Activated B cell treated with CpG ODN at 0.5 μM for 24 hours (primary cell): Measurements from ENCODE around the gene CDK14. TPM values are rescaled to one million over a fixed set of nuclear protein-coding genes. Genes with fewer than 3 reads are reported as not detected.

Source experiments
- ATAC-seq: fragments of 200-7000 bp; cut with Tn5 transposase; one replicate; pipeline ENCODE4 v1.10.0; 2021; ENCODE audit warnings: low read depth, mild to moderate bottlenecking, moderate library complexity
- CTCF ChIA-PET: fragments of 350-600 bp; sonication (Branson Sonifier 250); formaldehyde crosslinking; loops from one replicate; lab custom pipeline; 2021; ENCODE audit warnings: antibody characterized with exemption; lab: Charles Lee
- POLR2A ChIA-PET: fragments of 350-600 bp; sonication (Branson Sonifier 250); formaldehyde crosslinking; loops from one replicate; lab custom pipeline; 2021; ENCODE audit warnings: antibody characterized with exemption; lab: Charles Lee
- DNase-seq: peaks from one replicate; pipeline ENCODE4 v3.0.0; 2022
- H3K27ac Mint-ChIP-seq: one replicate; pipeline ENCODE4 v1.8.0; 2020; ENCODE audit warnings: mixed read lengths
- H3K27me3 Mint-ChIP-seq: one replicate; pipeline ENCODE4 v1.8.0; 2021; ENCODE audit warnings: mixed read lengths
- H3K36me3 Mint-ChIP-seq: one replicate; pipeline ENCODE4 v1.8.0; 2021; ENCODE audit warnings: low read depth, mixed read lengths
- H3K4me1 Mint-ChIP-seq: one replicate; pipeline ENCODE4 v1.8.0; 2021; ENCODE audit warnings: mixed read lengths
- H3K4me3 Mint-ChIP-seq: one replicate; pipeline ENCODE4 v1.8.0; 2020; ENCODE audit warnings: mild to moderate bottlenecking, mixed read lengths
- H3K9me3 Mint-ChIP-seq: one replicate; pipeline ENCODE4 v1.8.0; 2020; ENCODE audit warnings: mixed read lengths
- intact Hi-C: fragments of 100-400 bp; cut with micrococcal nuclease; formaldehyde crosslinking; loops from one replicate; pipeline ENCODE4 v1.15.1; 2024
- total RNA-seq: library from RNA; stranded (reverse); gene quantifications from 2 replicates; pipeline ENCODE4 v1.2.3, GENCODE V29; 2022
- TF ChIP-seq, protein P1 (sequence below): fragments of 200-600 bp; IDR thresholded peaks from one replicate; pipeline ENCODE4 v1.8.0; 2022; ENCODE audit warnings: antibody characterized with exemption, mild to moderate bottlenecking

The CDK14 gene
- total RNA-seq, 1 donor from 2014 or later, result 140 TPM

DNA sequence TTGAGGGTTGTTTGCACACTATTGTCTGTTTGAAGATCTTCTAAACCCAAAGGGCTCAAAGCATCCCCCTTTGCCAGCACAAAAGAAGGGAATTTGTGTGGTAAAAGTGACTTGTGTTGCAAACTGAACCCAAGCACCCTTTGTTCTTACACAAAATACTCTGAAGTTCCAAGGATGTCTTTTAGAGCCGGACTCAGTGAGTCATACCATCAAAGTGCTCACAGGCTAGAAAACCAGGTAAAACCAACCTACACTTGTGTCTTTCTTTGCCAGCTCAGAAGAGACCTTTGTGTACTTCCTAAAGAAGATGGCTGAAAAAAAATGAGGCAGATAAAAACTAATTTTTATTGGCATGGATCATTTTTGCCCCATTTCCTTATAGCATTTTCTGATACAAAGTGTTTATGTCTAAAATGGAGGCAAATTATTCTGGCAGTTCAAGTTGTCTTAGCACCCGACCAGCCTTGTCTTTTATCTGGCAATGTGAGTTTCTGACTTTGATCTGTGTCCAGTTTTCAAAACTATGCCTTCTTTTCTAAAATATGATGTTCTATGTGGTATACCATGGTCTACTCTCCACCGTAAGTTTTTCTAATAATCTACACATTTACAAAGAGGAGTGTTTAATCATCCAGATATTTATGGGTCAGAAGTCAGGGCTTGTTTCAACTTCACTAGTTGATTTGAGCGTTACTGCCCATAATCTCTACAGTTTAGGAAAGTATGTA lies 539.7 kb downstream of the CDK14 start:
- no peak overlapping the region for H3K4me3 Mint-ChIP-seq
- ATAC-seq, result no peak
- CTCF ChIA-PET, result no interaction called here
- H3K36me3 Mint-ChIP-seq, result peaks cover 21% of the 10 kb centered on the region
- no peaks in the 10 kb centered on the region for H3K27me3 Mint-ChIP-seq
- no peaks in the 10 kb centered on the region for H3K9me3 Mint-ChIP-seq
- DNase-seq, result no peak
- TF ChIP-seq, protein P1, sequence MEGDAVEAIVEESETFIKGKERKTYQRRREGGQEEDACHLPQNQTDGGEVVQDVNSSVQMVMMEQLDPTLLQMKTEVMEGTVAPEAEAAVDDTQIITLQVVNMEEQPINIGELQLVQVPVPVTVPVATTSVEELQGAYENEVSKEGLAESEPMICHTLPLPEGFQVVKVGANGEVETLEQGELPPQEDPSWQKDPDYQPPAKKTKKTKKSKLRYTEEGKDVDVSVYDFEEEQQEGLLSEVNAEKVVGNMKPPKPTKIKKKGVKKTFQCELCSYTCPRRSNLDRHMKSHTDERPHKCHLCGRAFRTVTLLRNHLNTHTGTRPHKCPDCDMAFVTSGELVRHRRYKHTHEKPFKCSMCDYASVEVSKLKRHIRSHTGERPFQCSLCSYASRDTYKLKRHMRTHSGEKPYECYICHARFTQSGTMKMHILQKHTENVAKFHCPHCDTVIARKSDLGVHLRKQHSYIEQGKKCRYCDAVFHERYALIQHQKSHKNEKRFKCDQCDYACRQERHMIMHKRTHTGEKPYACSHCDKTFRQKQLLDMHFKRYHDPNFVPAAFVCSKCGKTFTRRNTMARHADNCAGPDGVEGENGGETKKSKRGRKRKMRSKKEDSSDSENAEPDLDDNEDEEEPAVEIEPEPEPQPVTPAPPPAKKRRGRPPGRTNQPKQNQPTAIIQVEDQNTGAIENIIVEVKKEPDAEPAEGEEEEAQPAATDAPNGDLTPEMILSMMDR, result no peak
- intact Hi-C loops, result no loop called here
- peaks cover 35% of the 10 kb centered on the region for H3K4me1 Mint-ChIP-seq
- no peak overlapping the region for H3K27ac Mint-ChIP-seq
- POLR2A ChIA-PET, result no interaction called here

DNA sequence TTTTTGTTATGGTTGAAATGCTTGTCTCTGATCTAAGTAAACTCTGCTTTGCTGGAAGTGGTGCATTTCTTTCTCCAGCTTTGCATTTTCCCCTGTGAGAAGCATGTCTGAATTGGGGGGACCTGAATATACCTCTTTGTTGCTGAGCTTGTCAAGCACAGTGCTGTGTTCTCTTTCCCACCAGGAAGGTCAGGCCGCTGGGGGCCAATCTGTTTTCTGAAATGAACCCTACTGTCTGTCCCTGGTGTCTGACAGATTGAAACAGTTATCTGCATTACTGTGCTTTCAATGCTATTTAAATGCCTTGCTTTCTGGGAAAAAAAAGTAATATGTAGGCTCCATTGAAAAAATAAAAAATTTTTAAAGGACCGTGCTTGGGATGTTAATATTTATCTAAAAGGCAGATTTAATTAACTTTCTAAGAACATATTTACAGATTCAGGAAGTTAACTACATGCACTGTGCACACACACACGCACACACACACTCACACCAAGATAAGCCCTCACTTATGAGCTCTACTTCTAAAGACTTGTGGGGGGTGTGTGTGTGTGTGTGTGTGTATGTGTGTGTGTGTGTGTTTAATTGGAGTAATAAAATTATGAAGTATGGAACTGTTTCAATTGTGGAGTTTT lies 541.1 kb downstream of the CDK14 start:
- intact Hi-C loops, result no loop called here
- CTCF ChIA-PET, result no interaction called here
- peaks cover 41% of the 10 kb centered on the region for H3K4me1 Mint-ChIP-seq
- POLR2A ChIA-PET, result no interaction called here
- H3K36me3 Mint-ChIP-seq, result peaks cover 13% of the 10 kb centered on the region
- no peak for ATAC-seq
- no peak overlapping the region for H3K4me3 Mint-ChIP-seq
- TF ChIP-seq, protein P1, result no peak
- no peak overlapping the region for H3K27ac Mint-ChIP-seq
- H3K27me3 Mint-ChIP-seq, result no peaks in the 10 kb centered on the region
- DNase-seq, result no peak
- H3K9me3 Mint-ChIP-seq, result no peaks in the 10 kb centered on the region

DNA sequence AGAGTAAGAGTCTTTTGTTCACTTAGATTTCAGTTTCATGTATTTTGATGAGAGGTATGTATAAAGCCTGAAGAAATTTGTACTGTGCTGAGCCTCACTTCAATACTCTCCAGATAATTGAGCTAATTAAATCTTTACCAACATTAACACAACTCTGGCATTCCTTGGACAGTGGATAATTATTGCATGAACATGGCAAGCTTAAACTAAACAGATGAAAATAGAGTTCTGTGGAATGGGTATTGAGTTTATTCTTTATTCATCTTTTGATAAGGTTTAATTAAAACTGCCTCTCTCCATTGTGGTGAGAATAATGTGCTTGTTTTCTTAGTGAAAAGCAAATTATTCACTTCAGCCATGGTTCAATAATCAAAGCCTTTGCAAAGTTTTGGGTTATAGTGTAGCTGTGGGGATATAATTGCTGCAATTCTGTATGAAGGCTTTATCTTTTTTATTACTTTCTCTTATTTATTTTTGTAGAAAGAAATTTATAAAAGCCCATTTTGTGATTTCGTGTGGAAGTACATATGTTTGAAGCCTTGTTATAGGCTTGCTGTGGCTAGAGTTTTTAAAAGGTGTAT lies 541.8 kb downstream of the CDK14 start:
- H3K27me3 Mint-ChIP-seq, result no peaks in the 10 kb centered on the region
- peaks cover 16% of the 10 kb centered on the region for H3K36me3 Mint-ChIP-seq
- ATAC-seq (no peak), DNase-seq (no peak)
- no peak overlapping the region for H3K4me3 Mint-ChIP-seq
- TF ChIP-seq, protein P1, result no peak
- peaks cover 41% of the 10 kb centered on the region for H3K4me1 Mint-ChIP-seq
- POLR2A ChIA-PET, result no interaction called here
- no peaks in the 10 kb centered on the region for H3K9me3 Mint-ChIP-seq
- CTCF ChIA-PET, result no interaction called here
- intact Hi-C loops, result no loop called here
- H3K27ac Mint-ChIP-seq, result no peak overlapping the region

DNA sequence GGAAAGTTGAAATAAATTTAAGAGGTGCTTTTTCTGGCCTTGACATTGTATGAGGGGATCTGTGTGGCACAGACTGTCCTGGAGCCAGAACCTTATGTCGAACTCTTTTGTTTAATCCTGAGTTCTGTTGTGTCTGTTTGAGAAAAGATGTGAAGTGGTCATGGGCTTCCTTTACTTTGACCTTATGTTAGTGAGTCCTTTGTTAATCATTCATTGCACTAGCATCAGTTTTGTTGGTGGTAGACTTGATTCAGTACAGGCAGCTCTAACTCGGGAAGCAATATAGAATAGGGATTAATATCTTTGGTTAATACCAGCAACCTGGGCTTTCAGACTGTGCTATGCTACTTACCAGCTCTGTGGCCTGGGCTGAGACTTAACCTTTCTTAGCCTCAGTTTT lies 544.2 kb downstream of the CDK14 start:
- ChIA-PET POLR2A (no interaction called here), CTCF (no interaction called here)
- intact Hi-C loops, result loop anchor here (10.0 kb wide), 1 partner anchor 55 kb away; no protein-coding TSS in a partner anchor
- Mint-ChIP-seq H3K27ac (peak overlapping the region; percentile 30), H3K4me1 (peaks cover 37% of the 10 kb centered on the region), H3K4me3 (no peak overlapping the region), H3K36me3 (peaks cover 21% of the 10 kb centered on the region), H3K27me3 (no peaks in the 10 kb centered on the region), H3K9me3 (no peaks in the 10 kb centered on the region)
- ATAC-seq, result no peak
- no peak for DNase-seq
- TF ChIP-seq, protein P1, result no peak

DNA sequence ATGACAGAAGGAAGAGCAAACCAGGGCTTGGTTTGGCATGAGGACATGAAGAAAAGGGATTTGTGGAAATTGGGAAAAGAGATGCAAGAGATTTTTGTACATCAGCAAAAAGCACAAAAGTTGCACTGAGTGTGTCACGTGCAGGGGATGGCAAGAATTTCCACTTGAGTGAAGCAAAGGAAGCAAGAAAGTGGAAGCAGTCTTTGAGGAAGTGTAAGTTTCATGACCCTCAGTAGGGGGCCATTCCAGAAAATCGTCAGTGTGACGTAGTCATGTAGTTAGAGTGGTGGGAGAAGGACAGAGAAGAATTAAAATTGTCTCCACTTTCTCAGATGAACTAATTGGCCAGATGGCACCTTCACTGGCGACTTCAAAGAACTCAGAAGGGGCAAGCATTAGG lies 544.9 kb downstream of the CDK14 start:
- no peak overlapping the region for H3K4me3 Mint-ChIP-seq
- no peaks in the 10 kb centered on the region for H3K9me3 Mint-ChIP-seq
- no peaks in the 10 kb centered on the region for H3K27me3 Mint-ChIP-seq
- intact Hi-C loops, result loop anchor here (10.0 kb wide), 1 partner anchor 54 kb away; no protein-coding TSS in a partner anchor
- peak overlapping the region; percentile 30 for H3K27ac Mint-ChIP-seq
- DNase-seq (no peak), ATAC-seq (peak; percentile 68)
- POLR2A ChIA-PET, result no interaction called here
- CTCF ChIA-PET, result no interaction called here
- TF ChIP-seq, protein P1, result no peak
- peaks cover 22% of the 10 kb centered on the region for H3K36me3 Mint-ChIP-seq
- peaks cover 36% of the 10 kb centered on the region for H3K4me1 Mint-ChIP-seq
